CD4-positive, alpha-beta memory T cell (primary cell): Measurements from ENCODE around the gene STAC3. TPM values are rescaled to one million over a fixed set of nuclear protein-coding genes. Genes with fewer than 3 reads are reported as not detected.

Source experiments
- CTCF ChIA-PET: fragments of 350-600 bp; sonication (Branson Sonifier 250); formaldehyde crosslinking; loops from one replicate; lab custom pipeline; 2021; ENCODE audit warnings: inconsistent platforms; ENCODE audit not compliant: partially characterized antibody; lab: Charles Lee
- POLR2A ChIA-PET: fragments of 350-600 bp; sonication (Branson Sonifier 250); formaldehyde crosslinking; loops from one replicate; lab custom pipeline; 2021; ENCODE audit not compliant: partially characterized antibody; lab: Charles Lee
- DNase-seq, 5 donors: peaks; one replicate each; pipeline versions ENCODE4 v3.0.0 to v3.0.0-alpha.2; 2020 to 2022; ENCODE audit warnings: mixed read lengths in 1 of 5
- H3K27ac ChIP-seq: one replicate; pipeline ENCODE4 v1.7.0; 2013; ENCODE audit warnings: low read depth, low read length
- H3K27me3 ChIP-seq: 2 replicates; pipeline ENCODE4 v1.7.0; 2013; ENCODE audit warnings: mild to moderate bottlenecking, low read length, moderate library complexity; ENCODE audit not compliant: insufficient read depth
- H3K36me3 ChIP-seq: 2 replicates; pipeline ENCODE4 v1.7.0; 2013; ENCODE audit warnings: mild to moderate bottlenecking, low read length, moderate library complexity; ENCODE audit not compliant: insufficient read depth
- H3K4me1 ChIP-seq: 2 replicates; pipeline ENCODE4 v1.7.0; 2013; ENCODE audit warnings: mild to moderate bottlenecking, low read length, moderate library complexity; ENCODE audit not compliant: insufficient read depth
- H3K4me3 ChIP-seq, 2 donors: one replicate each; pipeline ENCODE4 v1.7.0; 2013; ENCODE audit warnings: low read length in 2 of 2, mild to moderate bottlenecking in 1 of 2
- H3K9me3 ChIP-seq, 2 donors: one replicate each; pipeline ENCODE4 v1.7.0; 2013; ENCODE audit warnings: low read length in 2 of 2, control low read depth in 1 of 2; ENCODE audit not compliant: control insufficient read depth in 1 of 2
- H3K27ac Mint-ChIP-seq, 7 donors: one replicate each; pipeline ENCODE4 v1.8.0; 2020 to 2021; ENCODE audit warnings: mixed read lengths in 7 of 7, mild to moderate bottlenecking in 6 of 7, inconsistent platforms in 3 of 7, moderate library complexity in 3 of 7
- H3K27me3 Mint-ChIP-seq, 2 donors: one replicate each; pipeline ENCODE4 v1.8.0; 2020 to 2021; ENCODE audit warnings: mixed read lengths in 2 of 2
- H3K36me3 Mint-ChIP-seq, 2 donors: one replicate each; pipeline ENCODE4 v1.8.0; 2020 to 2021; ENCODE audit warnings: mixed read lengths in 2 of 2, inconsistent platforms in 1 of 2, mild to moderate bottlenecking in 1 of 2
- H3K4me1 Mint-ChIP-seq, 4 donors: one replicate each; pipeline ENCODE4 v1.8.0; 2020 to 2021; ENCODE audit warnings: mixed read lengths in 4 of 4, mild to moderate bottlenecking in 1 of 4
- H3K4me3 Mint-ChIP-seq, 8 donors: one replicate each; pipeline ENCODE4 v1.8.0; 2020 to 2021; ENCODE audit warnings: mixed read lengths in 8 of 8, mild to moderate bottlenecking in 7 of 8, moderate library complexity in 6 of 8, inconsistent platforms in 3 of 8
- H3K9me3 Mint-ChIP-seq, 8 donors: one replicate each; pipeline ENCODE4 v1.8.0; 2020 to 2021; ENCODE audit warnings: mixed read lengths in 8 of 8, mild to moderate bottlenecking in 5 of 8, inconsistent platforms in 3 of 8, moderate library complexity in 1 of 8
- intact Hi-C: fragments of 100-400 bp; cut with micrococcal nuclease; formaldehyde crosslinking; loops from one replicate; pipeline ENCODE4 v1.15.1; 2023
- polyA plus RNA-seq, 2 donors: library from polyadenylated mRNA; unstranded; fragments of 300-500 nt; fragmentation: Illumina TruSeq; gene quantifications; one replicate each; pipeline ENCODE4 v1.2.3, GENCODE V29; 2021
- total RNA-seq, 2 experiments: library from RNA; stranded (reverse); gene quantifications; one replicate each; pipeline ENCODE4 v1.2.3, GENCODE V29; 2021

The STAC3 gene
- total and polyA plus RNA-seq, 4 experiments from 2014 or later, result 0.61 to 3.0 (median 2.7) TPM; not detected in 1

DNA sequence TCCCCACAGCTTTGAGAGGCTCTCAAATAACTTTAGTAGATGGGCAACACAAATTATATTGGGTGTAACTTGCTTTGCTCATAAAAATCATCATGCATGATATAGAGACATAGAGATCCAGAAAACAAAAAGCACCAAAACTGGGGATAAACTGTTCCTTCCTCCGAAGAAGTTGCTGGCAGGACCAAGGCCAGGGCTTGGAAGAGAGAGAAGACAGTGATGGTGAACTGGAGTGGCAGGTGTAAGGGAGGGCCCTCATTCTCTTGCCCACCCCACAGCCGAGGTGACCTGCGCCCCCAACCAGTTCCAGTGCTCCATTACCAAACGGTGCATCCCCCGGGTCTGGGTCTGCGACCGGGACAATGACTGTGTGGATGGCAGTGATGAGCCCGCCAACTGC, 49.8 kb downstream of the STAC3 start:
- no peaks in the 10 kb centered on the region for H3K27me3 Mint-ChIP-seq
- no peak overlapping the region for H3K27ac Mint-ChIP-seq
- Histone ChIP-seq H3K27me3 (no peaks in the 10 kb centered on the region), H3K4me1 (no peaks in the 10 kb centered on the region), H3K9me3 (no peaks in the 10 kb centered on the region), H3K36me3 (no peaks in the 10 kb centered on the region), H3K27ac (no peak overlapping the region), H3K4me3 (no peak overlapping the region)
- ChIA-PET CTCF (interaction anchor here (2.0 kb wide), 1 partner anchor 13 kb away, joined by 4 read pairs; no protein-coding TSS in a partner anchor), POLR2A (no interaction called here)
- no peak overlapping the region for H3K4me3 Mint-ChIP-seq
- H3K4me1 Mint-ChIP-seq, result no peaks in the 10 kb centered on the region
- H3K9me3 Mint-ChIP-seq, result peaks cover 0 to 3% (median 0%) of the 10 kb centered on the region in 8 donors
- intact Hi-C loops, result no loop called here
- peaks cover 0 to 1% of the 10 kb centered on the region in 2 donors for H3K36me3 Mint-ChIP-seq
- no peak for DNase-seq

DNA sequence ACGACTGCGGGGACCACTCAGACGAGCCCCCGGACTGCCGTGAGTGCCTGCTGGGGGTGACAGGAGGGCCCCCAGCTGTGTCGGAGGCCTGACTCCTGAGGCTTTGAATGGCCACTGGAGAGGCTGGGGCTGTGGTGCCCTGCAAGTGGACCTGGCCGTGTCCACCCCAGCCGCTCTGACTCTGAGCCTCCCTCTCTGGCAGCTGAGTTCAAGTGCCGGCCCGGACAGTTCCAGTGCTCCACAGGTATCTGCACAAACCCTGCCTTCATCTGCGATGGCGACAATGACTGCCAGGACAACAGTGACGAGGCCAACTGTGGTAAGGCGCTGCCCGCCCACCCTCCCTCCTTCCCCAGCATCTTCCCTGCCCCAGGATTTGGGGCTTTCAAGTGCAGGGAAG, 50.5 kb downstream of the STAC3 start:
- H3K27ac Mint-ChIP-seq, result no peak overlapping the region
- DNase-seq, result no peak
- H3K36me3 ChIP-seq, result no peaks in the 10 kb centered on the region
- no peaks in the 10 kb centered on the region for H3K27me3 Mint-ChIP-seq
- peaks cover 0 to 1% of the 10 kb centered on the region in 2 donors for H3K36me3 Mint-ChIP-seq
- H3K4me3 Mint-ChIP-seq, result no peak overlapping the region
- H3K9me3 Mint-ChIP-seq, result peaks cover 0 to 1% (median 0%) of the 10 kb centered on the region in 8 donors
- no peak overlapping the region for H3K4me3 ChIP-seq
- no peaks in the 10 kb centered on the region for H3K9me3 ChIP-seq
- ChIA-PET CTCF (no interaction called here), POLR2A (no interaction called here)
- intact Hi-C loops, result no loop called here
- no peaks in the 10 kb centered on the region for H3K4me1 ChIP-seq
- H3K27me3 ChIP-seq, result no peaks in the 10 kb centered on the region
- no peak overlapping the region for H3K27ac ChIP-seq
- no peaks in the 10 kb centered on the region for H3K4me1 Mint-ChIP-seq

DNA sequence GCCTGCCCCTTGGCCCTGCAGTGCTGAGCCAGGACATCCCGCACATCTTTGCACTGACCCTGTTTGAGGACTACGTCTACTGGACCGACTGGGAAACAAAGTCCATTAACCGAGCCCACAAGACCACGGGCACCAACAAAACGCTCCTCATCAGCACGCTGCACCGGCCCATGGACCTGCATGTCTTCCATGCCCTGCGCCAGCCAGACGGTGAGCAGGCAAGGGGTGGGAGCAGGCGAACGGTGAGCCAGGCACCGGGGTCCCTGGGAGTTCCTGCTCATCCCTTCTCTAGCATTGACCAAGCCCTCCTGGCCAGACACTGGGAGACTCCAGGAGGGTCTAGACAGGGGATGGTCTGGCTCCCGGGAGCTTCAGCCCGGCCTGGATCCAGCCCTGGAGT, 51.8 kb downstream of the STAC3 start:
- Mint-ChIP-seq H3K9me3 (peaks cover 0 to 1% (median 0%) of the 10 kb centered on the region in 8 donors), H3K4me3 (no peak overlapping the region), H3K36me3 (peaks cover 0 to 1% of the 10 kb centered on the region in 2 donors), H3K4me1 (no peaks in the 10 kb centered on the region), H3K27me3 (no peaks in the 10 kb centered on the region), H3K27ac (no peak overlapping the region)
- no peaks in the 10 kb centered on the region for H3K36me3 ChIP-seq
- H3K9me3 ChIP-seq, result no peaks in the 10 kb centered on the region
- DNase-seq, result no peak
- no peak overlapping the region for H3K4me3 ChIP-seq
- H3K27ac ChIP-seq, result no peak overlapping the region
- ChIA-PET POLR2A (no interaction called here), CTCF (no interaction called here)
- intact Hi-C loops, result no loop called here
- H3K4me1 ChIP-seq, result no peaks in the 10 kb centered on the region
- H3K27me3 ChIP-seq, result no peaks in the 10 kb centered on the region

DNA sequence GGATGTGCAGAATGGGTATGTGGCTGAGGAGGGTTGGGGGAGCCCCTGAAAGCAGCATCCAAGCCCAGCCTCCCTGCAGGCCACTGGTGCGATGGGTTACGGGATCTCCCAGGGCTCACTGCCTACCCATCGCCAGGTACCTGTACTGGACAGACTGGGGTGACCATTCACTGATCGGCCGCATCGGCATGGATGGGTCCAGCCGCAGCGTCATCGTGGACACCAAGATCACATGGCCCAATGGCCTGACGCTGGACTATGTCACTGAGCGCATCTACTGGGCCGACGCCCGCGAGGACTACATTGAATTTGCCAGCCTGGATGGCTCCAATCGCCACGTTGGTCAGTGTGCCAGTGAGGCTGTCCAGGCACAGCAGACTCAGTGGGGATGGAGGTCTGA, 52.7 kb downstream of the STAC3 start:
- no peaks in the 10 kb centered on the region for H3K9me3 Mint-ChIP-seq
- Histone ChIP-seq H3K36me3 (no peaks in the 10 kb centered on the region), H3K27ac (no peak overlapping the region), H3K4me1 (no peaks in the 10 kb centered on the region), H3K27me3 (no peaks in the 10 kb centered on the region), H3K9me3 (no peaks in the 10 kb centered on the region), H3K4me3 (no peak overlapping the region)
- CTCF ChIA-PET, result no interaction called here
- no peaks in the 10 kb centered on the region for H3K27me3 Mint-ChIP-seq
- POLR2A ChIA-PET, result no interaction called here
- H3K4me1 Mint-ChIP-seq, result no peaks in the 10 kb centered on the region
- H3K4me3 Mint-ChIP-seq, result no peak overlapping the region
- no peak for DNase-seq
- H3K27ac Mint-ChIP-seq, result no peak overlapping the region
- intact Hi-C loops, result no loop called here
- H3K36me3 Mint-ChIP-seq, result peaks cover 0 to 1% of the 10 kb centered on the region in 2 donors

DNA sequence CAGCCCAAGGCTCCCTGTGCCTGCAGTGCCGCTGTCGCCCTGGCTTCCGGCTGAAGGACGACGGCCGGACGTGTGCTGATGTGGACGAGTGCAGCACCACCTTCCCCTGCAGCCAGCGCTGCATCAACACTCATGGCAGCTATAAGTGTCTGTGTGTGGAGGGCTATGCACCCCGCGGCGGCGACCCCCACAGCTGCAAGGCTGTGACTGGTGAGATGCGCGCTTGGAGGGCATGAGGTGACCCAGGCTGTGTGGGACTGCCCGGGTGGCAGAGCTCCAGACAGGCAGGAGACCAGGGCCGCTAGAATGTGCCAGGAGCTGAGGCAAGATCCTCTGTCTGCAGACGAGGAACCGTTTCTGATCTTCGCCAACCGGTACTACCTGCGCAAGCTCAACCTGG, 54.0 kb downstream of the STAC3 start:
- H3K36me3 ChIP-seq, result no peaks in the 10 kb centered on the region
- Mint-ChIP-seq H3K27ac (no peak overlapping the region), H3K4me1 (no peaks in the 10 kb centered on the region), H3K36me3 (peaks cover 0 to 1% of the 10 kb centered on the region in 2 donors), H3K27me3 (no peaks in the 10 kb centered on the region), H3K4me3 (no peak overlapping the region), H3K9me3 (no peaks in the 10 kb centered on the region)
- no peaks in the 10 kb centered on the region for H3K4me1 ChIP-seq
- no peak for DNase-seq
- CTCF ChIA-PET, result no interaction called here
- H3K4me3 ChIP-seq, result no peak overlapping the region
- H3K27me3 ChIP-seq, result no peaks in the 10 kb centered on the region
- POLR2A ChIA-PET, result interaction anchor here (0.6 kb wide), 1 partner anchor 179 kb away, joined by 5 read pairs; no protein-coding TSS in a partner anchor
- H3K9me3 ChIP-seq, result no peaks in the 10 kb centered on the region
- H3K27ac ChIP-seq, result no peak overlapping the region
- intact Hi-C loops, result no loop called here

DNA sequence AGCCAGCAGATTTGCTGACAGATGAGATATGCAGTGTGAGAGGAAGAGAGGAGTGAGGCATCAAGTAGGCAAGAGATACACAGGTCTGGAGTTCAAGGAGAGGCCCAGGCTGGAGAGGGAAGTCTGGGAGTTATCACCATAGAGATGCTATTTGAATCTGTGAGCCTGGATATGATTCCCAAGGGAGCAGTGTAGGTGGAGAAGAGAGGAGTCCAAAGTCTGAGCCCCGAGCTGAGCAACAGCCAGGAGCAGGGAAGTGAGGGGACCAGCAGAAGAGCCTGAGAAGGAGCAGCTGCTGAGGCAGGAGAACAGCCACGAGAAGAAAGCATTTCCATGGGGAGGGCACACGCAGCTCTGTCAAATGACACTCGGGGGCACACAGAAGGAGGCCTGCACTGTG, 54.5 kb downstream of the STAC3 start:
- no peak overlapping the region for H3K4me3 Mint-ChIP-seq
- no peaks in the 10 kb centered on the region for H3K9me3 ChIP-seq
- peaks cover 0 to under 1% (median 0%) of the 10 kb centered on the region in 4 donors for H3K4me1 Mint-ChIP-seq
- H3K4me1 ChIP-seq, result no peaks in the 10 kb centered on the region
- H3K4me3 ChIP-seq, result no peak overlapping the region
- H3K27ac Mint-ChIP-seq, result no peak overlapping the region
- no peaks in the 10 kb centered on the region for H3K27me3 ChIP-seq
- H3K27me3 Mint-ChIP-seq, result no peaks in the 10 kb centered on the region
- H3K36me3 Mint-ChIP-seq, result peaks cover 0 to 1% of the 10 kb centered on the region in 2 donors
- CTCF ChIA-PET, result no interaction called here
- POLR2A ChIA-PET, result no interaction called here
- no peak overlapping the region for H3K27ac ChIP-seq
- intact Hi-C loops, result no loop called here
- no peak for DNase-seq
- H3K9me3 Mint-ChIP-seq, result no peaks in the 10 kb centered on the region
- H3K36me3 ChIP-seq, result no peaks in the 10 kb centered on the region

DNA sequence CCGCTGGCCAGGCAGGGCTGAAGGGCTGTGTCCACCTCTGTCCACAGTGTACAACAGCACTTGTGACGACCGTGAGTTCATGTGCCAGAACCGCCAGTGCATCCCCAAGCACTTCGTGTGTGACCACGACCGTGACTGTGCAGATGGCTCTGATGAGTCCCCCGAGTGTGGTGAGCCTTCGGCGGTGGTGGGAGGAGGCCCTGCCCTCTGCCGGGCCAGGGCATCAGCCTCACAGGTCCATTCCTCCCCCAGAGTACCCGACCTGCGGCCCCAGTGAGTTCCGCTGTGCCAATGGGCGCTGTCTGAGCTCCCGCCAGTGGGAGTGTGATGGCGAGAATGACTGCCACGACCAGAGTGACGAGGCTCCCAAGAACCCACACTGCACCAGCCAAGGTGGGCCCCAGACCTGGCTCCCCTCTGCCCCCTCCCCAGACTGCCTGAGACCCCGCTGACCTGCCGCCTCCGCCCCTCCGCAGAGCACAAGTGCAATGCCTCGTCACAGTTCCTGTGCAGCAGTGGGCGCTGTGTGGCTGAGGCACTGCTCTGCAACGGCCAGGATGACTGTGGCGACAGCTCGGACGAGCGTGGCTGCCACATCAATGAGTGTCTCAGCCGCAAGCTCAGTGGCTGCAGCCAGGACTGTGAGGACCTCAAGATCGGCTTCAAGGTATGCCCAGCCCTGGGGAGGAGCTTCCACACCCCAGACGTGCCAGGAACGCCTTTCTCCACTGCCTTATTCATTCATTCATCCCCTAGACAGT, 55.2 kb downstream of the STAC3 start:
- H3K4me3 ChIP-seq, result no peak overlapping the region
- H3K27ac ChIP-seq, result no peak overlapping the region
- Mint-ChIP-seq H3K4me1 (peaks cover 0 to 1% (median 0%) of the 10 kb centered on the region in 4 donors), H3K36me3 (peaks cover 0 to 1% of the 10 kb centered on the region in 2 donors), H3K4me3 (no peak overlapping the region), H3K27me3 (no peaks in the 10 kb centered on the region), H3K9me3 (no peaks in the 10 kb centered on the region), H3K27ac (no peak overlapping the region)
- no peaks in the 10 kb centered on the region for H3K9me3 ChIP-seq
- no peaks in the 10 kb centered on the region for H3K27me3 ChIP-seq
- intact Hi-C loops, result no loop called here
- no peaks in the 10 kb centered on the region for H3K36me3 ChIP-seq
- CTCF ChIA-PET, result no interaction called here
- DNase-seq, result no peak
- no peaks in the 10 kb centered on the region for H3K4me1 ChIP-seq
- POLR2A ChIA-PET, result no interaction called here
